ENCODE measurements around the gene GNB1L. TPM values are rescaled to one million over a fixed set of nuclear protein-coding genes. Genes with fewer than 3 reads are reported as not detected.
A peak's percentile ranks its signal among the peaks of the same experiment; 100 is the strongest.
"Not testable (repeated sequence)": the region's sequence is repeated elsewhere in the genome, so short reads cannot be mapped to it uniquely, and the experiment has no call there.

The GNB1L gene
- total and polyA plus RNA-seq, 2 donors, result 11.2 to 15.4 TPM

DNA sequence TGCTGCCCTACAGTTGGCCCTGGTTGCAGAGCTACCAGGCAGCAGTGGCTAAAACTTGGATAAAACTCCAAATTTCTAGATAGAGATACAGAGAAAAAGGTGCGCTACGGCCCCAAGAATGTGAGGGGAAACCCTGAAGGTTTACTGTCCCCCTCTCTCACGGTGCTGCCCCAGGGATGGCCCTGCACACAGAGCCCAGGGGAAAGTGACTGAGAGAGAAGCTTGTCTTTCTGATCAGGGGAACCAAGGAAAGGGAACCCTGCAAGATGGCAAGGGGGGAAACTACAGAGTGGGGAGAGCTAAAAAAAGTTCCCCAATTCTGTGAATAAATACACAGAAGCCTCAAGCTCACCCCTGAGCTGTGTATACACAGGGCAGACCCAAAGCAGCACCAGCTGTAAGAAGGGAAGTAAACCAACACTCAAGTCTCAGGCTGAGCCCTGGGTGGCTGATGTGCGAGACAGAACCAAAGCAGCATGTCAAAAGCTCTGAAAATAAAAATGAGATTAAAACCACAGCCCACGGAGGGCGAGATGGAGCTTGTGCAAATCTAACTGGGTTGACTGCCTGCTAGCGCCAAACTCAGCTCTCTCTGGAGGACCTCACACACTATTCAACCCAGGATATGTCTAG lies 22.1 kb downstream of the GNB1L start:
- no peaks in the 10 kb centered on the region for H3K9me3 ChIP-seq (ENCODE audit: control insufficient read depth in 2 of 2, insufficient read depth in 1 of 2, low read length in 1 of 2)
- H3K4me1 ChIP-seq (ENCODE audit: control insufficient read depth in 2 of 2, insufficient read depth in 2 of 2, low read length in 2 of 2), result peaks cover 3 to 10% of the 10 kb centered on the region in 2 donors
- no peaks in the 10 kb centered on the region for H3K36me3 ChIP-seq (ENCODE audit: control insufficient read depth in 2 of 2, insufficient read depth in 2 of 2, low read length in 1 of 2)
- no peak overlapping the region for H3K4me3 ChIP-seq (ENCODE audit: low read length in 2 of 2)
- peak in 2 of 9 donors; percentile 51 to 67 for DNase-seq (ENCODE audit: low read depth in 6 of 9, low spot score in 9 of 9)
- H3K27ac ChIP-seq (ENCODE audit: low read depth in 1 of 2, low read length in 1 of 2), result peak overlapping the region in 1 of 2 donors; percentile 52
- 59% methylated on average over 7 of the region's 7 CpGs for WGBS
- H3K27me3 ChIP-seq (ENCODE audit: control insufficient read depth in 2 of 2, insufficient read depth in 1 of 2, low read length in 1 of 2), result no peaks in the 10 kb centered on the region

GRCh38 chr22:19831979-19832378 lies 22.7 kb downstream of the GNB1L start:
- not testable (repeated sequence) for H3K4me3 ChIP-seq (ENCODE audit: low read length in 2 of 2); DNase-seq (ENCODE audit: low read depth in 6 of 9, low spot score in 9 of 9); H3K27ac ChIP-seq (ENCODE audit: low read depth in 1 of 2, low read length in 1 of 2); H3K9me3 ChIP-seq (ENCODE audit: control insufficient read depth in 2 of 2, insufficient read depth in 1 of 2, low read length in 1 of 2); H3K36me3 ChIP-seq (ENCODE audit: control insufficient read depth in 2 of 2, insufficient read depth in 2 of 2, low read length in 1 of 2); H3K27me3 ChIP-seq (ENCODE audit: control insufficient read depth in 2 of 2, insufficient read depth in 1 of 2, low read length in 1 of 2)
- H3K4me1 ChIP-seq (ENCODE audit: control insufficient read depth in 2 of 2, insufficient read depth in 2 of 2, low read length in 2 of 2), result peaks cover 3 to 10% of the 10 kb centered on the region in 2 donors
- WGBS, result 83% methylated on average over 3 of the region's 3 CpGs

DNA sequence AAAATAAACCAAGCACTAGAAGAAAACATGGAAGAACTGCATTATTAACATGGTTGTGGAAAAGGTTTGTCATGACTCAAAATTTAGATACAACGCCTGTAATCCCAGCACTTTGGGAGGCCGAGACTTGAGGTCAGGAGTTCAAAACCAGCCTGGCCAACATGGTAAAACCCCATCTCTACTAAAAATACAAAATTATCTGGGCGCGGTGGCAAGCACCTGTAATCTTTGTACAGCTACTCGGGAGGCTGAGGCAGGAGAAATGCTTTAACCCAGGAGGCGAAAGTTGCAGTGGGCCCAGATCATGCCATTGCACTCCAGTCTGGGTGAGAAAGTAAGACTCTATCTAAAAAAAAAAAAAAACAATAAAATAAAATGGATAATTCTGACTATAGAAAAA lies 23.7 kb downstream of the GNB1L start:
- no peak for DNase-seq (ENCODE audit: low read depth in 6 of 9, low spot score in 9 of 9)
- 97% methylated on average over 6 of the region's 6 CpGs for WGBS
- H3K27ac ChIP-seq (ENCODE audit: low read depth in 1 of 2, low read length in 1 of 2), result no peak overlapping the region
- no peaks in the 10 kb centered on the region for H3K27me3 ChIP-seq (ENCODE audit: control insufficient read depth in 2 of 2, insufficient read depth in 1 of 2, low read length in 1 of 2)
- no peak overlapping the region for H3K4me3 ChIP-seq (ENCODE audit: low read length in 2 of 2)
- peaks cover 8 to 12% of the 10 kb centered on the region in 2 donors for H3K4me1 ChIP-seq (ENCODE audit: control insufficient read depth in 2 of 2, insufficient read depth in 2 of 2, low read length in 2 of 2)
- no peaks in the 10 kb centered on the region for H3K9me3 ChIP-seq (ENCODE audit: control insufficient read depth in 2 of 2, insufficient read depth in 1 of 2, low read length in 1 of 2)
- H3K36me3 ChIP-seq (ENCODE audit: control insufficient read depth in 2 of 2, insufficient read depth in 2 of 2, low read length in 1 of 2), result no peaks in the 10 kb centered on the region

- 97% methylated on average over 2 of the region's 2 CpGs for WGBS
Observed at GRCh38 chr22:19828035-19828401, 26.7 kb downstream of the GNB1L start.

DNA sequence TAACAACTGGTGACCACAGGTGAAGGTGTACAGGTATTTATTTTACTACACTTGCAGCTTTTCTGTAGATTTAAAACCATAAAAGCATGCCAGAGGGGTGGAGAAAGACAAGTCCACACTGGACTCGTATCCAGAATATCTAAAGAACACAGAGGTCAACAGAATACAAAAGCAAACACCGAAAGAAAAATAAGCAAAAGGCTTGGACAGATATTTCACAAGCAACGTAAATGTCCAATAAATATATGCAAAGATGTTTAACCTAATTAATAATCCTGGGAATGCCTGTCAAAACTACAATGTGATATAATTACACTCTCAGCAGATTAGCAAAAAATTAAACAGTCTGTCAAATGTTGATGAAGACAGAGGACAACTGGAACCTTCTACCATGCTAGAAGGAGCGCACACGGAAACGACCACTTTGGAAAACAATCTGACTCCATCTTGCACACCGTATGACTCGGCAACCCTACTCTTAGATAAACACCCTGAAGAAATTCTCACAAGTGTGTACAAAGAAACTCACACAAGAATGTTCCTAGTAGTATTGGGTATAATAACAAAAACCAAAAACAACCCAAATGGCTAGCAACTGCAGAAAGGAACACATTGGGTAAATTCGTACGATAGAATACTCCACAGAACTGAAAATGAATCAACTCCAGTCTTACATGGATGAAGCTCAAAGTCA lies 27.2 kb downstream of the GNB1L start:
- no peak for DNase-seq (ENCODE audit: low read depth in 6 of 9, low spot score in 9 of 9)
- WGBS, result 90% methylated on average over 10 of the region's 10 CpGs
- peaks cover 0 to 4% of the 10 kb centered on the region in 2 donors for H3K9me3 ChIP-seq (ENCODE audit: control insufficient read depth in 2 of 2, insufficient read depth in 1 of 2, low read length in 1 of 2)
- H3K4me3 ChIP-seq (ENCODE audit: low read length in 2 of 2), result no peak overlapping the region
- no peak overlapping the region for H3K27ac ChIP-seq (ENCODE audit: low read depth in 1 of 2, low read length in 1 of 2)
- peaks cover 0 to 5% of the 10 kb centered on the region in 2 donors for H3K36me3 ChIP-seq (ENCODE audit: control insufficient read depth in 2 of 2, insufficient read depth in 2 of 2, low read length in 1 of 2)
- peaks cover 20 to 40% of the 10 kb centered on the region in 2 donors for H3K4me1 ChIP-seq (ENCODE audit: control insufficient read depth in 2 of 2, insufficient read depth in 2 of 2, low read length in 2 of 2)
- H3K27me3 ChIP-seq (ENCODE audit: control insufficient read depth in 2 of 2, insufficient read depth in 1 of 2, low read length in 1 of 2), result no peaks in the 10 kb centered on the region

More at GRCh38 chr22:19828035-19828401, 26.7 kb downstream of the GNB1L start:
- H3K27ac ChIP-seq (ENCODE audit: low read depth in 1 of 2, low read length in 1 of 2), result no peak overlapping the region
- peaks cover 0 to 5% of the 10 kb centered on the region in 2 donors for H3K36me3 ChIP-seq (ENCODE audit: control insufficient read depth in 2 of 2, insufficient read depth in 2 of 2, low read length in 1 of 2)
- H3K27me3 ChIP-seq (ENCODE audit: control insufficient read depth in 2 of 2, insufficient read depth in 1 of 2, low read length in 1 of 2), result no peaks in the 10 kb centered on the region
- H3K9me3 ChIP-seq (ENCODE audit: control insufficient read depth in 2 of 2, insufficient read depth in 1 of 2, low read length in 1 of 2), result peaks cover 0 to 4% of the 10 kb centered on the region in 2 donors
- H3K4me1 ChIP-seq (ENCODE audit: control insufficient read depth in 2 of 2, insufficient read depth in 2 of 2, low read length in 2 of 2), result peaks cover 20 to 39% of the 10 kb centered on the region in 2 donors
- DNase-seq (ENCODE audit: low read depth in 6 of 9, low spot score in 9 of 9), result no peak
- H3K4me3 ChIP-seq (ENCODE audit: low read length in 2 of 2), result no peak overlapping the region

GRCh38 chr22:19826619-19826950 lies 28.1 kb downstream of the GNB1L start:
- DNase-seq (ENCODE audit: low read depth in 6 of 9, low spot score in 9 of 9), result no peak
- Histone ChIP-seq H3K4me3 (ENCODE audit: low read length in 2 of 2) (no peak overlapping the region), H3K4me1 (ENCODE audit: control insufficient read depth in 2 of 2, insufficient read depth in 2 of 2, low read length in 2 of 2) (peaks cover 17 to 44% of the 10 kb centered on the region in 2 donors), H3K36me3 (ENCODE audit: control insufficient read depth in 2 of 2, insufficient read depth in 2 of 2, low read length in 1 of 2) (peaks cover 0 to 5% of the 10 kb centered on the region in 2 donors), H3K27me3 (ENCODE audit: control insufficient read depth in 2 of 2, insufficient read depth in 1 of 2, low read length in 1 of 2) (no peaks in the 10 kb centered on the region), H3K9me3 (ENCODE audit: control insufficient read depth in 2 of 2, insufficient read depth in 1 of 2, low read length in 1 of 2) (peaks cover 0 to 4% of the 10 kb centered on the region in 2 donors), H3K27ac (ENCODE audit: low read depth in 1 of 2, low read length in 1 of 2) (no peak overlapping the region)
- WGBS, result 49% methylated on average over 2 of the region's 2 CpGs

DNA sequence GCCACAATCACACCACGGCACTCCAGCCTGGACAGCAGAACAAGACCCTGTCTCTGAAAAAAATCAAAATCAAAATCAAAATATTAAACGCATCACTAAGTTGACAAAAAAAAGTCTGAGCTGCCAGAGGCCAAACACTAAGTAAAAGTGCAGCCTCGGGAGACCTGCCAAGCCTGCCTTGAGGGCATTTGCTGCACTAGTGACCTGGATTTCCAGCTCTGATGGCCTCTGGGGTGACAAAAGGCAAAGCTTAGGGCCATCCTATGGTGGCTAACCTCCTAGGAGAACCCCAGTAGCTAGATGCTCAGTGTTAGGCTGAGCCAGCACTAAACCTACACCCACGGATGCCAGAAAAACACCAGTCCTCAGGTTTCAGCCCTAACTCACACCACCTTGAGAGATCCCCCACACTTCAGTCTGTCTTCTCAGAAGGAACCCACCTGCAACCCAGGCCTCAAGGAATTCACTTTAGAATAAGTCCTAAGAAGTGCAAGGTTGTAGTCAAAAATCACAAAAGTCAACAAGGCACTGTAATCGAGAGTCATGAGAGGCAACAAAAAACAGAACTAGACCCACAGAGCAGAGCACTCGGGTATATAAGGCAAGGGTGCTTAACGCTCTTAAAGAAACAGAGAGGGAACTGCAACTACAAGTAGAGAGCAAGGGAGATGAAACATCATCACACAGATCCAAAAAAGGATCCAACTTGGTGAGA lies 28.6 kb downstream of the GNB1L start:
- 97% methylated on average over 7 of the region's 7 CpGs for WGBS
- peaks cover 17 to 49% of the 10 kb centered on the region in 2 donors for H3K4me1 ChIP-seq (ENCODE audit: control insufficient read depth in 2 of 2, insufficient read depth in 2 of 2, low read length in 2 of 2)
- peaks cover 0 to 4% of the 10 kb centered on the region in 2 donors for H3K9me3 ChIP-seq (ENCODE audit: control insufficient read depth in 2 of 2, insufficient read depth in 1 of 2, low read length in 1 of 2)
- DNase-seq (ENCODE audit: low read depth in 6 of 9, low spot score in 9 of 9), result no peak
- peaks cover under 1 to 5% of the 10 kb centered on the region in 2 donors for H3K36me3 ChIP-seq (ENCODE audit: control insufficient read depth in 2 of 2, insufficient read depth in 2 of 2, low read length in 1 of 2)
- no peak overlapping the region for H3K4me3 ChIP-seq (ENCODE audit: low read length in 2 of 2)
- no peak overlapping the region for H3K27ac ChIP-seq (ENCODE audit: low read depth in 1 of 2, low read length in 1 of 2)
- no peaks in the 10 kb centered on the region for H3K27me3 ChIP-seq (ENCODE audit: control insufficient read depth in 2 of 2, insufficient read depth in 1 of 2, low read length in 1 of 2)

- no peak for DNase-seq (ENCODE audit: low read depth in 6 of 9, low spot score in 9 of 9)
- 98% methylated on average over 8 of the region's 8 CpGs for WGBS
- H3K27ac ChIP-seq (ENCODE audit: low read depth in 1 of 2, low read length in 1 of 2), result peak overlapping the region; percentile 33 to 91
- no peak overlapping the region for H3K4me3 ChIP-seq (ENCODE audit: low read length in 2 of 2)
- H3K4me1 ChIP-seq (ENCODE audit: control insufficient read depth in 2 of 2, insufficient read depth in 2 of 2, low read length in 2 of 2), result peaks cover 17 to 60% of the 10 kb centered on the region in 2 donors
- peaks cover 5 to 15% of the 10 kb centered on the region in 2 donors for H3K36me3 ChIP-seq (ENCODE audit: control insufficient read depth in 2 of 2, insufficient read depth in 2 of 2, low read length in 1 of 2)
- H3K9me3 ChIP-seq (ENCODE audit: control insufficient read depth in 2 of 2, insufficient read depth in 1 of 2, low read length in 1 of 2), result peaks cover 0 to 10% of the 10 kb centered on the region in 2 donors
- H3K27me3 ChIP-seq (ENCODE audit: control insufficient read depth in 2 of 2, insufficient read depth in 1 of 2, low read length in 1 of 2), result no peaks in the 10 kb centered on the region
Observed at GRCh38 chr22:19824926-19825339, 29.7 kb downstream of the GNB1L start.

Measured in thymus (tissue), 11 donors.